IMR-90 (cell line): ENCODE data around the gene LRRN2.

Source experiments
- BHLHE40 ChIP-seq: fragments of 150-350 bp; IDR thresholded peaks from 2 replicates; pipeline ENCODE4 v1.6.1; 2016; ENCODE audit warnings: mild to moderate bottlenecking, low read depth, low read length
- RAD21 ChIP-seq: IDR thresholded peaks from 2 replicates; pipeline ENCODE4 v1.6.1; 2012; ENCODE audit warnings: low read length, improper control_type of control experiment
- TF ChIP-seq, protein P1 (sequence below): conservative IDR thresholded peaks from 2 replicates; pipeline ENCODE4 v1.5.1; 2012; ENCODE audit warnings: mild to moderate bottlenecking, low read depth, low read length, improper control_type of control experiment

DNA sequence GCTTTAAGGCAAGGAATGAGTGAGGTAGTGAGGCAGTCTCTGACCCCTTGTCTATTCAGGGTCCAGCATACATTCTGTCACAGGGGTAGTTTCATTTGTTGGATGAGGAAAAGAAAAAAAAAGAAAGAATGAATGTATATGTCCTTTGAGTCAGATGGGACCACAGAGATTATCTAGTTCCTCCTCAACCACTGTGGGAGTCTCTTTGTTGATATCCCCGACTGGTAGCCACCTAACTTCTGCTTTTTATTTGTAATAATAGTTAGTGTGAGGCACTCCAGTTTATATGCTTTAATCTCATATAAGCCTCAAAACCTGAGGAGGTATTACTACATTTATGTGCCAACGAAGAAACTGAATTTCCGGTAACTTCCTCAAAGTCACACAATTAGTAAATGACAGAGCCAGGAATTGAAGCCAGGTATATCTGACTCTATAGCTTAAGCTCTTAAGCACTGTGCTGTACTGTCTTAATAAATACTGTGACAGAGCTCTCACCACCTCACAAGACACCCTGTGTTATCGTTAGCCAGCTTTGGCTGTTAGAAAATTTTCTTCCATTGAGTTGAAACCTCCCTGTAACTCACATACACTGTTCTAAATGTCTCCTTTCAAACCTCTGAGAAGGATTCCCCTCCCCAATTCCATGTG, 87.1 kb downstream of the LRRN2 start:
- TF ChIP-seq BHLHE40 (no peak), RAD21 (no peak)
- TF ChIP-seq, protein P1, sequence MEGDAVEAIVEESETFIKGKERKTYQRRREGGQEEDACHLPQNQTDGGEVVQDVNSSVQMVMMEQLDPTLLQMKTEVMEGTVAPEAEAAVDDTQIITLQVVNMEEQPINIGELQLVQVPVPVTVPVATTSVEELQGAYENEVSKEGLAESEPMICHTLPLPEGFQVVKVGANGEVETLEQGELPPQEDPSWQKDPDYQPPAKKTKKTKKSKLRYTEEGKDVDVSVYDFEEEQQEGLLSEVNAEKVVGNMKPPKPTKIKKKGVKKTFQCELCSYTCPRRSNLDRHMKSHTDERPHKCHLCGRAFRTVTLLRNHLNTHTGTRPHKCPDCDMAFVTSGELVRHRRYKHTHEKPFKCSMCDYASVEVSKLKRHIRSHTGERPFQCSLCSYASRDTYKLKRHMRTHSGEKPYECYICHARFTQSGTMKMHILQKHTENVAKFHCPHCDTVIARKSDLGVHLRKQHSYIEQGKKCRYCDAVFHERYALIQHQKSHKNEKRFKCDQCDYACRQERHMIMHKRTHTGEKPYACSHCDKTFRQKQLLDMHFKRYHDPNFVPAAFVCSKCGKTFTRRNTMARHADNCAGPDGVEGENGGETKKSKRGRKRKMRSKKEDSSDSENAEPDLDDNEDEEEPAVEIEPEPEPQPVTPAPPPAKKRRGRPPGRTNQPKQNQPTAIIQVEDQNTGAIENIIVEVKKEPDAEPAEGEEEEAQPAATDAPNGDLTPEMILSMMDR, result no peak
